HEK293T (cell line): ENCODE results near the gene NME4.

Source experiments
- CTCF ChIA-PET: fragments of 350-600 bp; formaldehyde crosslinking; extraction: SDS; loops from one replicate; lab custom pipeline; 2021; ENCODE audit warnings: antibody characterized with exemption, inconsistent platforms; lab: Yijun Ruan, JAX
- POLR2A ChIA-PET: fragments of 350-600 bp; formaldehyde crosslinking; extraction: SDS; loops from one replicate; lab custom pipeline; 2020; ENCODE audit warnings: antibody characterized with exemption, inconsistent platforms; lab: Yijun Ruan, JAX
- DNase-seq: peaks from one replicate; pipeline ENCODE4 v3.0.0; 2012; ENCODE audit warnings: mixed read lengths; ENCODE audit errors: extremely low spot score
- ARNT ChIP-seq: fragments of 450-650 bp; IDR thresholded peaks from 2 replicates; pipeline ENCODE4 v1.6.1; 2017; ENCODE audit warnings: mild to moderate bottlenecking
- BHLHE40 ChIP-seq: fragments of 450-650 bp; IDR thresholded peaks from 2 replicates; pipeline ENCODE4 v1.6.1; 2016; ENCODE audit warnings: mild to moderate bottlenecking, moderate library complexity, borderline replicate concordance
- CTBP1 ChIP-seq: fragments of 450-650 bp; IDR thresholded peaks from 2 replicates; pipeline ENCODE4 v1.6.1; 2016; ENCODE audit warnings: borderline replicate concordance
- ELF4 ChIP-seq: fragments of 450-650 bp; IDR thresholded peaks from 2 replicates; pipeline ENCODE4 v1.6.1; 2017; ENCODE audit warnings: antibody characterized with exemption
- FOXA1 ChIP-seq: fragments of 450-650 bp; IDR thresholded peaks from 2 replicates; pipeline ENCODE4 v1.6.1; 2016; ENCODE audit warnings: mild to moderate bottlenecking
- FOXK2 ChIP-seq: fragments of 450-650 bp; IDR thresholded peaks from 2 replicates; pipeline ENCODE4 v1.6.1; 2016; ENCODE audit warnings: mild to moderate bottlenecking
- FOXM1 ChIP-seq: fragments of 450-650 bp; IDR thresholded peaks from 2 replicates; pipeline ENCODE4 v1.6.1; 2017; ENCODE audit warnings: mild to moderate bottlenecking, borderline replicate concordance
- HDGF ChIP-seq: fragments of 450-650 bp; IDR thresholded peaks from 2 replicates; pipeline ENCODE4 v1.6.1; 2017; ENCODE audit warnings: antibody characterized with exemption, borderline replicate concordance
- L3MBTL2 ChIP-seq: fragments of 450-650 bp; conservative IDR thresholded peaks from 2 replicates; pipeline ENCODE4 v1.6.1; 2016; ENCODE audit warnings: mild to moderate bottlenecking
- LEF1 ChIP-seq: fragments of 450-650 bp; IDR thresholded peaks from 2 replicates; pipeline ENCODE4 v1.6.1; 2017; ENCODE audit warnings: mild to moderate bottlenecking, borderline replicate concordance
- NFRKB ChIP-seq: fragments of 450-650 bp; IDR thresholded peaks from 2 replicates; pipeline ENCODE4 v1.6.1; 2016; ENCODE audit warnings: mild to moderate bottlenecking, moderate library complexity
- PKNOX1 ChIP-seq: fragments of 450-650 bp; IDR thresholded peaks from 2 replicates; pipeline ENCODE4 v1.6.1; 2016
- SP1 ChIP-seq: fragments of 450-650 bp; IDR thresholded peaks from 2 replicates; pipeline ENCODE4 v1.6.1; 2017
- SUZ12 ChIP-seq: fragments of 450-650 bp; IDR thresholded peaks from 2 replicates; pipeline ENCODE4 v1.6.1; 2016; ENCODE audit warnings: mild to moderate bottlenecking
- TARDBP ChIP-seq: fragments of 450-650 bp; IDR thresholded peaks from 2 replicates; pipeline ENCODE4 v1.6.1; 2016
- ZNF384 ChIP-seq: fragments of 450-650 bp; IDR thresholded peaks from 2 replicates; pipeline ENCODE4 v1.6.1; 2016

The NME4 gene

GRCh38 chr16:368388-369158 lies 28.4 kb upstream of the NME4 start:
- ChIA-PET CTCF (no interaction called here), POLR2A (no interaction called here)
- TF ChIP-seq HDGF (no peak), LEF1 (no peak), SP1 (no peak), ZNF384 (no peak), FOXK2 (no peak), TARDBP (no peak), ARNT (no peak), CTBP1 (no peak), PKNOX1 (no peak), SUZ12 (no peak), BHLHE40 (no peak), FOXM1 (no peak), L3MBTL2 (no peak), FOXA1 (no peak), NFRKB (no peak), ELF4 (no peak)
- DNase-seq = no peak

- CTCF ChIA-PET = no interaction called here
These were observed 27.6 kb upstream of the NME4 start for GRCh38 chr16:369275-369865.

GRCh38 chr16:369866-370436 lies 27.0 kb upstream of the NME4 start:
- ChIA-PET CTCF (interaction anchor here (0.8 to 1.6 kb wide), 2 partner anchors 8 to 11 kb away, joined by 3 to 6 read pairs; no protein-coding TSS in a partner anchor), POLR2A (interaction anchor here (0.8 to 2.2 kb wide), 5 partner anchors 12 to 135 kb away, joined by 3 to 17 read pairs (median 4); partner anchors contain the start of genes DECR2, FAM234A and PGAP6)
- TF ChIP-seq HDGF = 0 out of 2 replicates have a peak, but pooled peaks have one; percentile 65
- no peak for TF ChIP-seq ARNT
- DNase-seq = peak; percentile 54

More at GRCh38 chr16:369275-369865, 27.6 kb upstream of the NME4 start:
- DNase-seq = no peak
- POLR2A ChIA-PET = no interaction called here
- no peak for TF ChIP-seq NFRKB
- no peak for TF ChIP-seq CTBP1
- no peak for TF ChIP-seq FOXA1
- no peak for TF ChIP-seq PKNOX1
- TF ChIP-seq SUZ12 = no peak
- no peak for TF ChIP-seq L3MBTL2

GRCh38 chr16:370443-370842 lies 26.6 kb upstream of the NME4 start, which contains the start of gene MRPL28:
TSS of gene MRPL28 (minus strand) at chr16:370538. CDS start at chr16:370218, 320 bp downstream.
- CTCF ChIA-PET = interaction anchor here (0.8 to 1.6 kb wide), 2 partner anchors 9 to 11 kb away, joined by 3 to 6 read pairs; no protein-coding TSS in a partner anchor
- POLR2A ChIA-PET = interaction anchor here (0.7 to 2.2 kb wide), 6 partner anchors 11 to 136 kb away, joined by 3 to 17 read pairs (median 4); partner anchors contain the start of genes DECR2, FAM234A and PGAP6
- DNase-seq = peak; percentile 96
- peak; percentile 99 for TF ChIP-seq PKNOX1
- TF ChIP-seq SP1 = no peak

- CTCF ChIA-PET = interaction anchor here (0.6 to 1.6 kb wide), 3 partner anchors 9 to 14 kb away, joined by 3 to 6 read pairs (median 3); no protein-coding TSS in a partner anchor
- POLR2A ChIA-PET = interaction anchor here (0.7 to 2.2 kb wide), 5 partner anchors 11 to 31 kb away, joined by 3 to 17 read pairs (median 4); partner anchors contain the start of genes DECR2 and PGAP6
- DNase-seq = no peak
- no peak for TF ChIP-seq ARNT
- no peak for TF ChIP-seq FOXK2
- no peak for TF ChIP-seq FOXM1
- no peak for TF ChIP-seq LEF1
- TF ChIP-seq L3MBTL2 = no peak
- no peak for TF ChIP-seq ZNF384
These were observed 26.0 kb upstream of the NME4 start for GRCh38 chr16:370979-371514.

GRCh38 chr16:371515-372301 lies 25.3 kb upstream of the NME4 start:
- TF ChIP-seq ZNF384 (no peak), FOXM1 (no peak), NFRKB (no peak), ELF4 (no peak), CTBP1 (no peak), SUZ12 (no peak), FOXK2 (no peak), BHLHE40 (no peak), ARNT (no peak), HDGF (no peak), PKNOX1 (no peak), L3MBTL2 (no peak), SP1 (no peak), LEF1 (no peak), TARDBP (no peak)
- ChIA-PET CTCF (interaction anchor here (1.6 kb wide), 1 partner anchor 9 kb away, joined by 6 read pairs; no protein-coding TSS in a partner anchor), POLR2A (interaction anchor here (1.6 to 2.2 kb wide), 3 partner anchors 10 to 29 kb away, joined by 4 to 17 read pairs (median 4); partner anchors contain the start of gene PGAP6)
- no peak for DNase-seq
